ENCODE measurements around the gene FAM81A. TPM values are rescaled to one million over a fixed set of nuclear protein-coding genes. Genes with fewer than 3 reads are reported as not detected.

The FAM81A gene
- total and polyA plus RNA-seq, 9 of the 15 experiments (the other 6 are each of a cell fraction or from before 2014, with no cell fraction given) = not detected

GRCh38 chr15:59516655-59517461 is 78.9 kb downstream of the FAM81A start (continued):
- TF ChIP-seq CBX3 (IDR thresholded peaks at IDR 0.05; ENCODE audit: borderline replicate concordance in 1 of 2, low read length in 2 of 2) (no peak), RNF219 (CRISPR knock-in tag; IDR thresholded peaks at IDR 0.05) (no peak), FOXK2 (conservative IDR thresholded peaks at IDR 0.05 in 1 of 2, IDR thresholded peaks at IDR 0.05 in 1 of 2; ENCODE audit: low read depth in 2 of 2) (no peak), KAT7 (CRISPR knock-in tag; IDR thresholded peaks at IDR 0.05; ENCODE audit: borderline replicate concordance) (no peak), TAF1 (IDR thresholded peaks at IDR 0.05; ENCODE audit: control insufficient read depth, extremely low read depth, insufficient read depth, low read length, severe bottlenecking) (no peak), NONO (IDR thresholded peaks at IDR 0.05; ENCODE audit: low read depth in 2 of 2, low read length in 1 of 2) (no peak), MCM2 (IDR thresholded peaks at IDR 0.05; ENCODE audit: low read depth) (no peak), E2F5 (CRISPR knock-in tag; IDR thresholded peaks at IDR 0.05) (no peak), CREB1 (IDR thresholded peaks at IDR 0.05) (no peak), CREB1 (CRISPR knock-in tag; IDR thresholded peaks at IDR 0.05) (no peak), POU5F1 (IDR thresholded peaks at IDR 0.05; ENCODE audit: borderline replicate concordance, low read depth, low read length, partially characterized antibody) (no peak)

Measured in K562 (cell line).